GM21619 (cell line): ENCODE measurements around the gene INSIG2.

ENCODE experiments used
- ATAC-seq: cut with Tn5 transposase; IDR thresholded peaks from one replicate; pipeline ENCODE4 v1.9.1; 2021; ENCODE audit not compliant: unreplicated experiment

The INSIG2 gene

GRCh38 chr2:118097657-118098056 lies 9.4 kb downstream of the INSIG2 start:
- ATAC-seq, result no peak

GRCh38 chr2:118098307-118099030 lies 10.2 kb downstream of the INSIG2 start:
- ATAC-seq, result no peak

GRCh38 chr2:118102433-118103082 lies 14.3 kb downstream of the INSIG2 start:
- no peak for ATAC-seq

GRCh38 chr2:118103951-118104940 lies 16.0 kb downstream of the INSIG2 start:
- ATAC-seq, result peak; percentile 98

- no peak for ATAC-seq
These were observed 17.2 kb downstream of the INSIG2 start for GRCh38 chr2:118105497-118105896.

- ATAC-seq, result no peak
These were observed 18.7 kb downstream of the INSIG2 start for GRCh38 chr2:118106926-118107325.

GRCh38 chr2:118110310-118110709 lies 22.0 kb downstream of the INSIG2 start:
- ATAC-seq, result no peak

- no peak for ATAC-seq
These were observed 22.7 kb downstream of the INSIG2 start for GRCh38 chr2:118110991-118111390.

GRCh38 chr2:118112771-118113334 lies 24.6 kb downstream of the INSIG2 start:
- no peak for ATAC-seq

GRCh38 chr2:118114863-118115262 lies 26.6 kb downstream of the INSIG2 start:
- ATAC-seq, result no peak

- no peak for ATAC-seq
These were observed 27.5 kb downstream of the INSIG2 start for GRCh38 chr2:118115761-118116160.

GRCh38 chr2:118118479-118118878 lies 30.2 kb downstream of the INSIG2 start:
- no peak for ATAC-seq

GRCh38 chr2:118119158-118119727 lies 31.0 kb downstream of the INSIG2 start:
- ATAC-seq, result no peak

- no peak for ATAC-seq
These were observed 31.6 kb downstream of the INSIG2 start for GRCh38 chr2:118119761-118120400.

GRCh38 chr2:118120401-118120780 lies 32.1 kb downstream of the INSIG2 start:
- no peak for ATAC-seq

- ATAC-seq, result no peak
These were observed 32.8 kb downstream of the INSIG2 start for GRCh38 chr2:118121101-118121500.

GRCh38 chr2:118121986-118122524 lies 33.8 kb downstream of the INSIG2 start:
- no peak for ATAC-seq

GRCh38 chr2:118122594-118123281 lies 34.5 kb downstream of the INSIG2 start:
- peak; percentile 91 for ATAC-seq

GRCh38 chr2:118123561-118124232 lies 35.4 kb downstream of the INSIG2 start:
- no peak for ATAC-seq
